ENCODE data around the gene ZNHIT6.
"Not testable (repeated sequence)": the region's sequence is repeated elsewhere in the genome, so short reads cannot be mapped to it uniquely, and the experiment has no call there.

The ZNHIT6 gene

GRCh38 chr1:85707990-85708828, at the start of gene ZNHIT6:
Gene ZNHIT6, minus strand, starts transcription at chr1:85708433. Its CDS starts 149 bp downstream, at chr1:85708284.
- in situ Hi-C loops (cut with MboI; ENCODE audit: low pct_unique_long_range_greater_than_20kb, low sequenced_read_pairs) = no loop called here
- DNase-seq = peak; percentile 96

- no peak for DNase-seq
- in situ Hi-C loops (cut with MboI; ENCODE audit: low pct_unique_long_range_greater_than_20kb, low sequenced_read_pairs) = no loop called here
Measured at GRCh38 chr1:85756864-85757263, 48.6 kb upstream of the ZNHIT6 start.

- in situ Hi-C loops (cut with MboI; ENCODE audit: low pct_unique_long_range_greater_than_20kb, low sequenced_read_pairs) = no loop called here
Measured at GRCh38 chr1:85748120-85748519, 39.9 kb upstream of the ZNHIT6 start.

GRCh38 chr1:85746777-85747176, 38.5 kb upstream of the ZNHIT6 start:
- no peak for DNase-seq
- in situ Hi-C loops (cut with MboI; ENCODE audit: low pct_unique_long_range_greater_than_20kb, low sequenced_read_pairs) = no loop called here

More at GRCh38 chr1:85748120-85748519, 39.9 kb upstream of the ZNHIT6 start:
- DNase-seq = no peak

DNA sequence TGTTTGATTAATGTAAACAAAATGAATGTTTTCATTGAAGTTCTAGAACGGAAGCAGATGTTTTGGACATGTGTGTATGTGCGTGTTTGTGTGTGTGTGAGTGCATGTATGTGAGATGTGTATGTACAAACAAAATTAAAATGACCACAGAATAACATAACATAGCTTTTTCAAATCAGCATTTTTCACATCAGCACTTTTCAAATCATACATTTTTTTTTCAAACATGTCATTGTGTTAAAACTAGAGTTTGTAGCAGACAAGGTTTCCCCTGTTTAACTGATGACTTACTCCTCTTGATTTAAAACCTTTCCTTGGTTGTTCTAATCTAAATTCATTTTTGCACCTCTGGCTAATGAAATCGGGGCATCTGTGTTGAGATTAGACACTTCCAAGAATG, 35.6 kb upstream of the ZNHIT6 start:
- in situ Hi-C loops (cut with MboI; ENCODE audit: low pct_unique_long_range_greater_than_20kb, low sequenced_read_pairs) = no loop called here
- DNase-seq = no peak

DNA sequence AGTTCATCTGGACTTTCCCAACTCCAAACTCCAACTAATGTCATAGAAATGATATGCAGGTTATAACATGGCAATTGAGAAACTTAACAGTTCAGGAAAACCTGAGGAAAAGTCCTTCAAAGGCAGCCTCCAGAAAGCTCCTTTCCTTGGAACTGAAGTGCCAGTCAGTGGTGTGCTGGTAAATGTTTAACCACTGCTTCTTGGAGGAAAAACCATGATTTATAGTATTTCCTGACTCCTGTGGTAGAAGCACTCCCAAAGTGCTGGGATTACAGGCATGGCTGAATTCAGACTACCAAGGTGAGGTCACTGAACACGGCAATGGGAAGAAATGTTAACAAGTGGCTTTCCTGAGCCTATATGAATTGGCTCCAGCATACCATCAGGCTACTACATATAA, 26.7 kb upstream of the ZNHIT6 start:
- in situ Hi-C loops (cut with MboI; ENCODE audit: low pct_unique_long_range_greater_than_20kb, low sequenced_read_pairs) = no loop called here

DNA sequence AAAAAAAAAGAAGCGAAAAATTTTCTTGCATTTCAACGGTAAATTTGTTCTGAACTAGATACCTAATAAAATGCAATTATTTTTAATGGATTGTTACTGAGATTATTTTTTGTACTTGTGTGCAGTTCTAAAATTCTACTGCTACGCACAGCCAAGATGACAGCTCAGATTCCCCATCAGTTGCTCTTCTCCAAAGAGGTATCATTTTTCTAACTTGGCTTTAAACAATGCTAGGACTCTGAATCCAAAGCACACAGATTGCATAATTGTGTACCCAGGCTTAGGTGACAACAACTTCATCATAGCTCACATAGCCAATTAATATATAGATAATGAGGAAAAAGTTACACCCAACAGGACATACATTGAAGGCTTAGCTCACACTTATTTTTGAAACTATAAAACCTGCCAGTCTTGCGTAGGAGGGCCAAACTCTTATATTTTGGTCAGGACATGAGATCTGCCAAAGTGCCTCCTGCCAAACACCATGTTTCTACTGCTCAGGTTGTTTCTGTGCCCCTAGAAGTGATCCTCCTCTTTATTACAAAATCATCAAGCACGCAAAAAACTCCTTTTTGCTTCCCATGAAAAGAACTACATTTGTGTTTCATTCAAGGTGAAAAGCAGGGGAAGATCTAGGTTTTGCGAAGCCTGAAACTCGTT, 10.6 kb upstream of the ZNHIT6 start:
- in situ Hi-C loops (cut with MboI; ENCODE audit: low pct_unique_long_range_greater_than_20kb, low sequenced_read_pairs) = no loop called here

More for the DNA sequence above, 26.7 kb upstream of the ZNHIT6 start:
- DNase-seq = no peak

DNA sequence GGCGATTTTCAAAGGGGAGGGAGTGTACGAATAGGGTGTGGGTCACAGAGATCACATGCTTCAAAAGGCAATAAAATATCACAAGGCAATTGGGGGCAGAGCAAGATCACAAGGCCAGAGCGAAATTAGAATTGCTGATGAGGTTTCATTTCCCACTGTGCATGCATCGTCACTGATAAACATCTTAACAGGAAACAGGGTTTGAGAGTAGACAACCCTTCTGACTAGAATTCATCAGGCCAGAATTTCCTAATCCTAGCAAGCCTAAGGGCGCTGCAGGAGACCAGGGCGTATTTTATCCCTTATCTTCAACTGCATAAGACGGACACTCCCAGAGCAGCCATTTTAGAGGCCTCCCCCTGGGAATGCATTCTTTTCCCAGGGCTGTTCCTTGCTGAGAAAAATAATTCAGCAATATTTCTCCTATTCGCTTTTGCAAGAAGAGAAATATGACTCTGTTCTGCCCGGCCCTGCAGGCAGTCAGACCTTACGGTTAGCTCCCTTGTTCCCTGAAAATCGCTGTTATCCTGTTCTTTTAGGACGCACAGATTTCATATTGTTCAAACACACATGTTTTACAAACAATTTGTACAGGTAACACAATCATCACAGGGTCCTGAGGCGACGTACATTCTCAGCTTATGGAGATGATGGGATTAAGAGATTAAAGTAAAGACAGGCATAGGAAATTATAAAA, 6.3 kb upstream of the ZNHIT6 start:
- in situ Hi-C loops (cut with MboI; ENCODE audit: low pct_unique_long_range_greater_than_20kb, low sequenced_read_pairs) = not testable (repeated sequence)
- DNase-seq = peak; percentile 36

More for the DNA sequence above, 10.6 kb upstream of the ZNHIT6 start:
- DNase-seq = no peak

DNA sequence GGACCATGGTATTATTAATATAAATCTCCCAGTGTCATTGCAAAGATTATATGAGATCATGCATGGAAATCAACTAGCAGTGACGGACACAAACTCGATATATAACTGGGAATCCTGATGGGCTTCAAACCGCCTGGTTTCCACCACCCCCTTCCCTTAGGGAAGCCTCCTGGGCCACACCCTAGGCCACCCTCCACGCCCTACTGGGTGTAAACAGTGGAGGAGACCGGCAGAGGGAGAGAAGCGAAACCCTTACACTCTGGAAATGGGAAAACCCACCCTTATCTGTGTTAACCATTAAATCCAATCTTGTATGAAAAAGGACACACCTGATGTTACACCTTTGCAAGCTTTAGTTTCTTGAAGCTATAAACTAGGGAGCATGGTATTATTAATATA, 595 bp upstream of the ZNHIT6 start:
- DNase-seq = no peak
- in situ Hi-C loops (cut with MboI; ENCODE audit: low pct_unique_long_range_greater_than_20kb, low sequenced_read_pairs) = no loop called here

DNA sequence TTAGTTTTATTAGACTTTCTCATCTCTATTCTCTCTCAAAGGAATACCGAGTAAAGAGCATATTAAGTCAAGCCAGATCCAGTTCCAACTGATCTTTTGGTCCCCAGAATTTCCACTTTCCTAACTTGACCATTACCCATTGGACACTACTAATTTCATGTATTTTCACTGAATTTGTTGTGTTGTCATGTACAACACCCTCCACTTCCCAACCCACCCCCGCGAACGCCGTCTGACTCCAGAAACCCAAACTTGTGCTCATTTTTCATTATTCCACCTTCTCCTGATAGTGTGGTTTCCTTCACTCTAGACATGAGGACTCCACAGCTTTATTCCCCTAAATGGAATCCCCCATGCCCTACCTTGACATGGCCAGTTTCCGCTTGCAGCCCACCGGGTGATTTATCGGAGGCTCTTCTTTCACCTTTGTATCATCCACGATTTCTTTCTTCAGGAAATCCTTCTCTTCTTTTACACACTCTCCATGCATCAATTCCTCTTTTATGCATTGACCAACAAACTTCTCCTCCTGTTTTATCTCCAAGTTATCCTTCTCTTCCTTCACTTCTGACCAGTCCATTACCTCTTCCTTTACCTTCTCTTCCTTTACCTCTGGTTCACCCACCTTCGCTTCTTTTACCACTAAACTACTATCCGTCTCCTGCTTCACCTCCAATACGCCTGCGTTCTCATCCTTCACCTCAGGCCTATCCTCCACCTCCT, 805 bp downstream of the ZNHIT6 start:
- DNase-seq = peak; percentile 11
- in situ Hi-C loops (cut with MboI; ENCODE audit: low pct_unique_long_range_greater_than_20kb, low sequenced_read_pairs) = no loop called here

DNA sequence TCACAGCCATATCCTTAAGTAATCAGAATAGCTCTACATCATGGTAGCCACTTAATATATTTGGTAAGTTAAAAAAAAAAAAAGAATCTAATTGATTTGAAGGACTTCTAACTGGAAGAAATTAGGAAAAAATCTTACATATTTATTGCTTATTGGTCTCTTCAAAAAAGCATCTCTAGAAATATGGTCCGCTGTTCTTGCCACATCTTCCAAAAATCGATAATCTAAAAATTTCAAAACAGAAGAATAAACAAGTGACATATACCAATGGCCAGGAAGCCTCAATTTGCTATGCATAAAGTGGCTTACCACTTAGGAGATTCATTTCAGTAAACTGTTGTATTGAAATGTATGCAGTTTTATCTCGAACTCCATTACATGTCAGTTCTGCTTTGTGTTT, 2.3 kb downstream of the ZNHIT6 start:
- in situ Hi-C loops (cut with MboI; ENCODE audit: low pct_unique_long_range_greater_than_20kb, low sequenced_read_pairs) = no loop called here
- DNase-seq = no peak

- in situ Hi-C loops (cut with MboI; ENCODE audit: low pct_unique_long_range_greater_than_20kb, low sequenced_read_pairs) = no loop called here
- DNase-seq = no peak
Measured at GRCh38 chr1:85700422-85700821, 7.8 kb downstream of the ZNHIT6 start.

DNA sequence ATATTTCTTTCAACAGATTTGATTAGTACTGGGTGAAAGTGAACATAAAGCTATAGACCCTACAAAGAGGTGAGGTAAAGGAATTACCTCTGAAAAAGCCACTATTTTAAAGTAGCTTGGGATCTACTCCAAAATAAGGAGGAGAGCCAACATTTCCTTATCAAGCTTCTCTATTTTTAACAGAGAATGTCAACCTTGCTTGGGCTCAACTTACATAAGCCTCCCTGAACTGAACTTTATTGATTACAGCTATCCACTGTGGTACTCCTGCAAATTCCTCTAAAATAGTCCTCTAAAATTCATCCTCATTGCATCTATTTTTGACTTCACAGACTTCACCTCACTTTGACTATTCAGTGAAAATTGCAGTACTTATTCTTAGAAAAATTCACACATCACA, 10.3 kb downstream of the ZNHIT6 start:
- DNase-seq = no peak
- in situ Hi-C loops (cut with MboI; ENCODE audit: low pct_unique_long_range_greater_than_20kb, low sequenced_read_pairs) = no loop called here

- in situ Hi-C loops (cut with MboI; ENCODE audit: low pct_unique_long_range_greater_than_20kb, low sequenced_read_pairs) = no loop called here
Measured at GRCh38 chr1:85692730-85693314, 15.4 kb downstream of the ZNHIT6 start.

DNA sequence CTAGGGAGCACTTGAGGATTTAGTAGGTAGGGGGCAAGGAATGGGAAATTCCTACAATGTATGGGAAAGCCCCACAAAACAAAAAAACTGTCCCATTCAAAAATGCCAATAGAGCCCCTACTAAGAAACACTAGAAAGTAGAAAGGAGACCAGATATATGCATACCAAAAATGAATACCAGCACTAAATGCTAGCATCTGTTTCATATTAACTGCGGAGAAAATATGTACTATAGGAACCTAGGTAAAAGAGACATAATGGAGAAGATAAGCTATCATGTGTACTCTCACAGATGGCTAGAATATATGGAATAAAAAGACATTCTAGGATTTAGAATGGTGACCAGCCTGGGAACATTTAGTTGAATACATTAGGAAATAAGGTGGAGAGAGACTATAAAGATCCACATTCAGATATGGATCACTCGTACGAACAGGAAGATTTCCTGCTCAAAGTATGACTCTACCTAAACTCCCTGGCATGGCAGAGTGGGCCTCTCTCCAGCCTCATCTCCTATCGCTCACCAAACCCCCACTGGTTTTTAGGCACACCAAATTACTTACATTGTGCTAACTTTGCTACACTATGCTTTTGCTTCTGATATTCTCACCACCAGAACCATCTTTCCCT, 18.3 kb downstream of the ZNHIT6 start:
- in situ Hi-C loops (cut with MboI; ENCODE audit: low pct_unique_long_range_greater_than_20kb, low sequenced_read_pairs) = no loop called here
- DNase-seq = no peak

More at GRCh38 chr1:85692730-85693314, 15.4 kb downstream of the ZNHIT6 start:
- DNase-seq = no peak

DNA sequence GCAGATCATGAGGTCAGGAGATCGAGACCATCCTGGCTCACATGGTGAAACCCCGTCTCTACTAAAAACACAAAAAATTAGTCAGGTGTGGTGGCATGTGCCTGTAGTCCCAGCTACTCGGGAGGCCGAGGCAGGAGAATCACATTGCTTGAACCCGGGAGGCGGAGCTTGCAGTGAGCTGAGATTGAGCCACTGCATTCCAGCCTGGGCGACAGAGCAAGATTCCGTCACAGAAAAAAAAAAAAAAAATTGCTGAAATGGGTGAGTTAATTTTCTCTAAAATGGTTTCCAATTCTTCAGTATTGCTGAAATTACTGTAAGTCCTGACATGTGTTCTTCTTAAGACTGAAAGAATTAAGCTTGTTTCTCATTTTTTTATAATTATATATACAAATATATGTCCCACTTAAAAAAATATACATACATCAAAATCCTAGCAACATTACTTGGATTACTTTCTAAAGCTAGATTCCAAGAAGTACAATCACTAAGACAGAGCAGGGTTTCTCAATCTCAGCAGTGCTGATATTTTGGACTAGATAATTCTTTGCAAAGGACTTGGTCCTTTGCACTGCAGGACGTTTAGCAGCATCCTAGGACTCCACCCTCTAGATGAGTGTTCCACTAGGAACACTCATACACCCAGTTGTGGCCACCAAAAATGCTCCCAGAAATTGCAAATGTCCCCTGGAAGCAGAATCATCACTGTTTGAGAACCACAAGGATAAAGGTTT, 24.8 kb downstream of the ZNHIT6 start:
- in situ Hi-C loops (cut with MboI; ENCODE audit: low pct_unique_long_range_greater_than_20kb, low sequenced_read_pairs) = no loop called here
- DNase-seq = no peak

DNA sequence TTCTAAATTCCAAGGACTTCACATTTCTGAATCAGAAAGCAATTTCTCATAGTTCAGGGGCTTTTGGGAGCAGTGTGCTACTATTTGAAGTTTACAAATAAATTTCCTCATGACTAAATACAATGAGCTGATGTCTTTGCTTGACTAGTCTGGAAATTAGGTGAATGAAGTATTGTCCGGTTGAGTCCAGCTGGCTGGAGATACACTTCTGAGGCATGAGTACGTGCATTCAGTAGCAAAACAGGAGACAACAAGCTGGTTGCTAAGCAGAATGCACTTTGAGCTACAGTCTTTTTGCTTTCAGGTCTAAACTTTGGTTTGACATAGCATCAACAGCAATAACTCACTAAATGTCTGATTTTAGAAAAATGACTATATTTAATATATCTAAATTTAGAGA, 27.1 kb downstream of the ZNHIT6 start:
- DNase-seq = no peak
- in situ Hi-C loops (cut with MboI; ENCODE audit: low pct_unique_long_range_greater_than_20kb, low sequenced_read_pairs) = no loop called here

GRCh38 chr1:85678193-85678592, 30.0 kb downstream of the ZNHIT6 start:
- no peak for DNase-seq
- in situ Hi-C loops (cut with MboI; ENCODE audit: low pct_unique_long_range_greater_than_20kb, low sequenced_read_pairs) = no loop called here
